Fibroblast of lung (primary cell): Measurements from ENCODE around the gene OR14J1. TPM values are rescaled to one million over a fixed set of nuclear protein-coding genes. Genes with fewer than 3 reads are reported as not detected.

Experiments
- DNase-seq, 2 donors: peaks; one replicate each; pipeline versions ENCODE4 v3.0.0 to v3.0.0-alpha.2; 2010; ENCODE audit warnings: low read depth in 2 of 2
- H2AFZ ChIP-seq: 2 replicates; pipeline ENCODE4 v1.5.1; 2012; ENCODE audit warnings: low read length, control low read depth, inconsistent platforms
- H3K27ac ChIP-seq: 2 replicates; pipeline ENCODE4 v1.5.1; 2011; ENCODE audit warnings: low read length, control low read depth; ENCODE audit not compliant: insufficient read depth
- H3K27me3 ChIP-seq: 2 replicates; pipeline ENCODE4 v1.5.1; 2011; ENCODE audit warnings: mild to moderate bottlenecking, low read length; ENCODE audit not compliant: control insufficient read depth, insufficient read depth
- H3K36me3 ChIP-seq: 2 replicates; pipeline ENCODE4 v1.5.1; 2011; ENCODE audit warnings: low read length; ENCODE audit not compliant: control insufficient read depth, insufficient read depth
- H3K4me1 ChIP-seq: 2 replicates; pipeline ENCODE4 v1.5.1; 2011; ENCODE audit warnings: low read length; ENCODE audit not compliant: control insufficient read depth, insufficient read depth; ENCODE audit errors: extremely low read depth
- H3K4me2 ChIP-seq: 2 replicates; pipeline ENCODE4 v1.5.1; 2011; ENCODE audit warnings: low read length, control low read depth; ENCODE audit not compliant: insufficient read depth; ENCODE audit errors: extremely low read depth
- H3K4me3 ChIP-seq, 4 experiments: fragments of 200-600 bp in 1 of 4; sonication (generic) in 1 of 4; replicated peaks in 1 of 4; 2 replicates each; pipeline ENCODE4 v1.5.1; 2011 to 2016; ENCODE audit warnings: low read length in 4 of 4, low read depth in 3 of 4, mild to moderate bottlenecking in 3 of 4, control low read depth in 2 of 4, inconsistent platforms in 1 of 4, mixed read lengths in 1 of 4; ENCODE audit not compliant: insufficient read depth in 1 of 4; ENCODE audit errors: control extremely low read depth in 1 of 4
- H3K79me2 ChIP-seq: 2 replicates; pipeline ENCODE4 v1.5.1; 2012; ENCODE audit warnings: mild to moderate bottlenecking, low read length, inconsistent platforms; ENCODE audit not compliant: control insufficient read depth, insufficient read depth
- H3K9ac ChIP-seq: 2 replicates; pipeline ENCODE4 v1.5.1; 2011; ENCODE audit warnings: mild to moderate bottlenecking, low read length, control low read depth; ENCODE audit not compliant: insufficient read depth
- H3K9me3 ChIP-seq: 2 replicates; pipeline ENCODE4 v1.5.1; 2012; ENCODE audit warnings: low read depth, low read length; ENCODE audit not compliant: control insufficient read depth, insufficient read depth
- H4K20me1 ChIP-seq: 2 replicates; pipeline ENCODE4 v1.5.1; 2011; ENCODE audit warnings: low read length; ENCODE audit not compliant: control insufficient read depth, insufficient read depth; ENCODE audit errors: extremely low read depth
- EZH2 ChIP-seq: IDR thresholded peaks from 2 replicates; pipeline ENCODE4 v1.5.1; 2012; ENCODE audit warnings: low read length, control low read depth, mild to moderate bottlenecking; ENCODE audit errors: missing control alignments
- polyA plus RNA-seq, 2 donors: library from polyadenylated mRNA; depleted of rRNA in 1 of 2; stranded (reverse) in 1 of 2; unstranded in 1 of 2; fragments of >200 nt; gene quantifications; 2 replicates each; pipeline ENCODE4 v1.2.1, GENCODE V29; 2011 to 2012; ENCODE audit warnings: missing spikeins in 1 of 2
- total RNA-seq: library from RNA; depleted of rRNA; stranded (reverse); fragments of >200 nt; gene quantifications from 2 replicates; pipeline ENCODE4 v1.2.1, GENCODE V29; 2014
- TF ChIP-seq, protein P1 (sequence below), 2 donors: IDR thresholded peaks in 1 of 2; conservative IDR thresholded peaks in 1 of 2; 1 replicate in 1 of 2; 2 replicates in 1 of 2; pipeline ENCODE4 v1.5.1; 2011 to 2012; ENCODE audit warnings: low read length in 2 of 2, control low read depth in 1 of 2, inconsistent platforms in 1 of 2, low read depth in 1 of 2, mild to moderate bottlenecking in 1 of 2

Gene OR14J1
- total and polyA plus RNA-seq, 2 donors (not counting 1 experiment from before 2014, with no cell fraction given), result not detected

DNA sequence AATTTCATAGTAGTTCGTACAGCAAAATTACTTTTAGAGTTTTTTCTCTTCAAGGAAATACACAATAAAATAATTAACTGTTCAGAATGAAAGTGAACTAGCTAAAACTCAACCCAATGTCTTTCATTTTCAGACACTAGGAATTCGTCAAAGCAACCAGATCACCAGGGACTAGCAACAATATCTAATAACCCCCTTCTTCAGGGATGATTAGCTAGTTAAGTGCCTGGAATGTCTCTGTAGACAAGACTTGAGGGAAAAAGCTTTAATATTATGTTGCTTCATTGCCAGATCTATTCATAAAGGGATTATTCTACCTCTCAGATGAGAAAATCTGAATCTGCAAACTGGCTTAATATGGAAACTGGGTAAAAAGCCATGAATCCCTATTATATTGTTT is 41.8 kb upstream of the OR14J1 start:
- no peaks in the 10 kb centered on the region for H3K79me2 ChIP-seq
- DNase-seq, result no peak
- no peak overlapping the region for H3K27ac ChIP-seq
- H3K36me3 ChIP-seq, result no peaks in the 10 kb centered on the region
- no peak for TF ChIP-seq EZH2
- TF ChIP-seq, protein P1, sequence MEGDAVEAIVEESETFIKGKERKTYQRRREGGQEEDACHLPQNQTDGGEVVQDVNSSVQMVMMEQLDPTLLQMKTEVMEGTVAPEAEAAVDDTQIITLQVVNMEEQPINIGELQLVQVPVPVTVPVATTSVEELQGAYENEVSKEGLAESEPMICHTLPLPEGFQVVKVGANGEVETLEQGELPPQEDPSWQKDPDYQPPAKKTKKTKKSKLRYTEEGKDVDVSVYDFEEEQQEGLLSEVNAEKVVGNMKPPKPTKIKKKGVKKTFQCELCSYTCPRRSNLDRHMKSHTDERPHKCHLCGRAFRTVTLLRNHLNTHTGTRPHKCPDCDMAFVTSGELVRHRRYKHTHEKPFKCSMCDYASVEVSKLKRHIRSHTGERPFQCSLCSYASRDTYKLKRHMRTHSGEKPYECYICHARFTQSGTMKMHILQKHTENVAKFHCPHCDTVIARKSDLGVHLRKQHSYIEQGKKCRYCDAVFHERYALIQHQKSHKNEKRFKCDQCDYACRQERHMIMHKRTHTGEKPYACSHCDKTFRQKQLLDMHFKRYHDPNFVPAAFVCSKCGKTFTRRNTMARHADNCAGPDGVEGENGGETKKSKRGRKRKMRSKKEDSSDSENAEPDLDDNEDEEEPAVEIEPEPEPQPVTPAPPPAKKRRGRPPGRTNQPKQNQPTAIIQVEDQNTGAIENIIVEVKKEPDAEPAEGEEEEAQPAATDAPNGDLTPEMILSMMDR (conservative IDR thresholded peaks at IDR 0.05 in 1 of 2, IDR thresholded peaks at IDR 0.05 in 1 of 2; ENCODE audit: low read depth in 1 of 2, low read length in 2 of 2), result no peak
- H3K4me2 ChIP-seq, result no peak overlapping the region
- H4K20me1 ChIP-seq, result no peaks in the 10 kb centered on the region
- no peaks in the 10 kb centered on the region for H3K4me1 ChIP-seq
- no peaks in the 10 kb centered on the region for H3K27me3 ChIP-seq
- no peak overlapping the region for H3K9ac ChIP-seq
- H3K4me3 ChIP-seq, result no peak overlapping the region
- H3K9me3 ChIP-seq, result no peaks in the 10 kb centered on the region
- H2AFZ ChIP-seq, result no peak overlapping the region

DNA sequence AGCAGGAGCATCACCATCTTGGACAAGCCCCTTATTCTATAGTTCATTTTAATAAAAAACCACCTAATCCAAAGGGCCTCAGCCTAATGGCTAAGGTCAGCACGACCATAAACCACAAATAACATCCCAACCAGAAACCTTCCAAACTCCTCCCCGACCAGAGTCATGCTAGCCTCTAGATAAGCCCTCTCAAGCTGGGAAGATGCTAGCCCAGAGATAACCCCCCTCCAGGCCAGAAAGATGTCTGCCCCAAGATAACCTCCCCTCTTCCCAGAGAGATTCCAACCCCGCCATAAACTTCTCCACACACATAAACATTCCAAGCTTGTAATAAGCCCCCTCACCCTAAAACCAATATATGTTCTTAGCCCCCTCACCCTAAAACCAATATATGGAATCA is 38.5 kb upstream of the OR14J1 start:
- Histone ChIP-seq H3K9me3 (no peaks in the 10 kb centered on the region), H3K4me2 (no peak overlapping the region), H4K20me1 (no peaks in the 10 kb centered on the region), H3K79me2 (no peaks in the 10 kb centered on the region), H3K9ac (no peak overlapping the region), H2AFZ (no peak overlapping the region), H3K27ac (no peak overlapping the region), H3K4me3 (no peak overlapping the region), H3K36me3 (no peaks in the 10 kb centered on the region), H3K27me3 (no peaks in the 10 kb centered on the region), H3K4me1 (no peaks in the 10 kb centered on the region)
- TF ChIP-seq, protein P1 (conservative IDR thresholded peaks at IDR 0.05 in 1 of 2, IDR thresholded peaks at IDR 0.05 in 1 of 2; ENCODE audit: low read depth in 1 of 2, low read length in 2 of 2), result no peak
- TF ChIP-seq EZH2, result no peak
- DNase-seq, result no peak

DNA sequence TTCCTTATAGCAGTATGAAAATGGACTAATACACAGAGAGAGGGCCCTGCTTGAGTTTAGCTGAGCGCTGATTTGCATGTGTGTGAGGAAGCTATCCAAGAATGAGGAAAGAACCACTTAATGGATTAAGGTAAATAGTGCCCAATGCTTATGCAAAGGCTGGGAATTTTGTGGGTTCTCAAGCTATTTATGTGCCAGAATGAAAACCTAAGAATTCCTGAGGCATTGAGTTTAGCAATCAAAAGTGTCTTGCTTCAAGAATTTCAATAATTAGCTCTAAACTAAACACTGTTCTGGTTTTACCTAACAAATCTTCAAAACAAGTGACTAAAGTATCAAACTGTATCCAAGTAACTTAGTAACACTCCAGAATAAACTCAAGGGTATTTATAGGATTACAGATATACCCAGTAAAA is 7.0 kb upstream of the OR14J1 start:
- TF ChIP-seq EZH2, result no peak
- TF ChIP-seq, protein P1 (conservative IDR thresholded peaks at IDR 0.05 in 1 of 2, IDR thresholded peaks at IDR 0.05 in 1 of 2; ENCODE audit: low read depth in 1 of 2, low read length in 2 of 2), result no peak
- DNase-seq, result no peak
- no peak overlapping the region for H3K4me2 ChIP-seq

More for the DNA sequence above, 7.0 kb upstream of the OR14J1 start:
- H3K4me1 ChIP-seq, result no peaks in the 10 kb centered on the region
- H3K4me3 ChIP-seq, result no peak overlapping the region
- H3K9ac ChIP-seq, result no peak overlapping the region
- no peaks in the 10 kb centered on the region for H3K36me3 ChIP-seq
- H2AFZ ChIP-seq, result no peak overlapping the region
- no peaks in the 10 kb centered on the region for H3K9me3 ChIP-seq
- no peaks in the 10 kb centered on the region for H3K79me2 ChIP-seq
- no peak overlapping the region for H3K27ac ChIP-seq
- no peaks in the 10 kb centered on the region for H3K27me3 ChIP-seq
- H4K20me1 ChIP-seq, result no peaks in the 10 kb centered on the region
